Motor neuron (in vitro differentiated cells): ENCODE results near the gene RNF111. TPM values are rescaled to one million over a fixed set of nuclear protein-coding genes. Genes with fewer than 3 reads are reported as not detected.
A peak's percentile ranks its signal among the peaks of the same experiment; 100 is the strongest.
"Not testable (repeated sequence)": the region's sequence is repeated elsewhere in the genome, so short reads cannot be mapped to it uniquely, and the experiment has no call there.

Experiments used
- ATAC-seq, 8 experiments: fragments of 200-7000 bp; cut with Tn5 transposase; replicated peaks in 6 of 8; 2 replicates each; pipeline ENCODE4 v1.8.0; 2021; ENCODE audit warnings: mild to moderate bottlenecking in 8 of 8, moderate library complexity in 8 of 8
- H3K27ac ChIP-seq, 2 donors: fragments of 250-450 bp; sonication (Bioruptor Pico); 2 replicates each; pipeline ENCODE4 v1.9.0; 2021; ENCODE audit warnings: antibody characterized with exemption in 2 of 2, mild to moderate bottlenecking in 2 of 2, moderate library complexity in 1 of 2
- H3K4me1 ChIP-seq, 2 donors: fragments of 250-450 bp; sonication (Bioruptor Pico); replicated peaks in 1 of 2; 2 replicates each; pipeline ENCODE4 v1.6.1; 2021; ENCODE audit warnings: antibody characterized with exemption in 2 of 2, mild to moderate bottlenecking in 2 of 2, moderate library complexity in 1 of 2
- H3K4me3 ChIP-seq, 5 donors: fragments of 250-450 bp; sonication (Bioruptor Pico); 2 replicates each; pipeline ENCODE4 v1.9.0; 2021; ENCODE audit warnings: antibody characterized with exemption in 5 of 5, mild to moderate bottlenecking in 5 of 5, moderate library complexity in 4 of 5
- WGBS, 10 experiments: fragments of 450-650 bp; shearing (Covaris generic); methylation state at CpG; one replicate each; pipeline ENCODE4 v1.0.0; 2022; 5-methylcytosine and 5-hydroxymethylcytosine counted together
- in situ Hi-C, 9 experiments: fragments of 400-800 bp; cut with MboI; loops; one replicate each; pipeline ENCODE4 v1.15.0; 2021; ENCODE audit warnings: low sequenced_read_pairs in 9 of 9, low pct_unique_long_range_greater_than_20kb in 2 of 9; ENCODE audit not compliant: unreplicated experiment in 9 of 9
- total RNA-seq, 8 experiments: library from RNA; unstranded; fragments of 300-600 nt; gene quantifications; 2 replicates each; pipeline versions ENCODE4 v1.2.3 to v1.2.4, GENCODE V29; 2022

RNF111 gene
- total RNA-seq, 8 experiments from 2014 or later = 11.0 to 37.5 (median 22.3) TPM

DNA sequence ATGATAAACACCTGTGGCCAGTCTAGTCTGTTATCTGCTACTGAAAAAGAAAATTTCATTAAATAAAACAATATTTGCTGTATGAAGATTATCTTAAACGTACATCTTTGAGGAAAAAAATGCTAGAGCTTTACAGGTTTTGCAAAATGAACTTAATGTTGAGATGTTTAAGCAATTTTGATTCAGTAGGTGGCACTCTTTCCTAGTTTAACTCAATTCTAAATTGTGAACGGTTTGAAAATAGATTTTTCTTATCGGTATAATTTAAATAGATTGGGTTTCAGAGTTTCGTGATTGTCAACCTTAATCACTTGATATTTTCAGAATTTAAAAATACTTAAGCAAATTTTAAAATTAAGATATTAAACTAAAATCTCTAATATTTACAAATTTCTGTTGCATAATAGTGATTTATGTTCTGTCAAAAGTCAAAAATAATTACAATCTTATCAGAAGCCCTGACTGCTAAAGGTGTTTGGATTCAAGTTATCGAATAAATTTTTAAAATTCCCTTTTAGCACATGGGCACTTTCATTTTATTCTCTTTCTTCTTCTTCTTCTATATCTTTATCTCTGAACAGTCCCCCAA lies 7.0 kb upstream of the RNF111 start:
- WGBS, 10 experiments = 0 to 16% (median 6%) methylated on average over 4 to 5 of the region's 5 CpGs
- H3K27ac ChIP-seq = no peak overlapping the region
- H3K4me3 ChIP-seq = no peak overlapping the region
- no peak for ATAC-seq
- in situ Hi-C loops = loop anchor here in 5 of 9 experiments (10.0 to 25.0 kb wide), 2 partner anchors 507 to 514 kb away; no protein-coding TSS in a partner anchor
- no peaks in the 10 kb centered on the region for H3K4me1 ChIP-seq

DNA sequence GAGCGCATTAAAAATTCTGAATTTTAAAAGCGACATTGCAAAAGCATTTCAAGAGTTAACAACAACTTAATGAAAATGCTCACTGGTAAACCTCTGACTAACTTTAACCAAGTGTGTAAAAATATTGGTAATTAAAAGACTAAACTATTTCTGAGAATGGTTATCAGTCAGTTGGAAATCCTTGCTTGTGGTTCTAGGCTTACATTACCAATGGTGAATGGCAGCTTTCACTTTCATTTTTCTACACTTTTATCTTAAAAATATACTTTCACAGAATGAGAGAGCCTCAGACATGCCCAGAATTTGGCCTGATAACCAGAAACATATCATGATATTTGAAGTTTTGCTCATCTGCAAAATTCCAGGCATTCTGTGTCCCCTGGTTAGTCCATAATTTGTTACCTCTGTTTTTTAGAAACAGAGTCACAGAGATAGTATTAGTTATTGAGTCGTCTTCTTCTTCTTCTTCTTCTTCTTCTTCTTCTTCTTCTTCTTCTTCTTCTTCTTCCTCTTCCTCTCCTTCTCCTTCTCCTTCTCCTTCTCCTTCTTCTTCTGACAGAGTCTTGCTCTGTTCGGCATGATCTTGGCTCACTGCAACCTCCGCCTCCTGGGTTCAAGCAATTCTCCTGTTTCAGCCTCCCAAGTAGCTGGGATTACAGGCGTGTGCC lies 5.5 kb upstream of the RNF111 start:
- in situ Hi-C loops = loop anchor here in 5 of 9 experiments (10.0 to 25.0 kb wide), 2 partner anchors 505 to 513 kb away; no protein-coding TSS in a partner anchor
- 65 to 100% (median 83%) methylated on average over 2 to 5 of the region's 6 CpGs; no CpG with 5 or more reads in 1 of the 10 experiments for WGBS, 10 experiments
- ATAC-seq = peak in 1 of 8 experiments; percentile 37
- Histone ChIP-seq H3K4me3 (no peak overlapping the region), H3K27ac (no peak overlapping the region), H3K4me1 (peaks cover under 1% of the 10 kb centered on the region in 2 donors)

DNA sequence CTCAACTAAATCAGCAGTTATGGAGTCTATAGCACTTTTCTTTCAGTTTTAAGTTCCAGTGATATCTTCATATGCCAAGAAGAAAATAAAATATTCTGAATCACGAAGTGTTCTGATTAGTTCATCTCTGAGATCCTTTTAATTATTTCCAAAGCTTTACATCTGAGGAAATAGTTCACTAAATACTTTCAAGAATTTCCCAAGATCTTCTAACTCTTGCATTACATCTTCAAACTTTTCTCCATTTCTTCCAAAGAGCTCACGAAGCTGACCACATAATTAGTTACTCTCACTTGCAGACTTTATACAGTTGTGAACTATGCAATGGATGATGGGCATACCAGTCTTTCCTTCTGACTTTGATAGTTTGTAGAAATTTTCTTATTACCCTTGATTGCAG lies 4.2 kb upstream of the RNF111 start:
- no peak for ATAC-seq
- Histone ChIP-seq H3K4me3 (no peak overlapping the region), H3K27ac (no peak overlapping the region), H3K4me1 (peaks cover 2% of the 10 kb centered on the region in 2 donors)
- in situ Hi-C loops = loop anchor here in 5 of 9 experiments (10.0 to 25.0 kb wide), 2 partner anchors 504 to 512 kb away; no protein-coding TSS in a partner anchor
- WGBS, 10 experiments = 0 to 91% (median 60%) methylated on average over 1 to 2 of the region's 2 CpGs; no CpG with 5 or more reads in 2 of the 10 experiments

DNA sequence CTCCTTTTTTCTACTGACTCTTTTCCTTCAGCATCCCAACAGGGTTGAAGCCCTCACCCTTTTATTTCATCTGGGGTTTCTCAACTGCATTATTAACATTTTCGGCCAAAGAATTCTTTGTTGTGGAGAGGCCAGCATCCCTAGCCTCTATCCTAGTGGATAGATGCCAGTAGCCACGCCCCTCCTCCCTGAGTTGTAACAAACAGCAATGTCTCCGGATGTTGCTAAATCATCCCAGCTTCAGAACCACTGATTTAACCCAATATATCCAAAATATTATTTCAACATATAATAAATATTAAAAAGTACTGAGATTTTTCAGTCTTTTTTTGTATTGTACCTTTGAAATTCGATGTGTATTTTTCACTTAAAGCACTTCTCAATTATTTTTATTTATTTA lies 2.0 kb upstream of the RNF111 start:
- 8 to 60% (median 27%) methylated on average over 2 to 4 of the region's 4 CpGs; no CpG with 5 or more reads in 1 of the 10 experiments for WGBS, 10 experiments
- in situ Hi-C loops = loop anchor here in 5 of 9 experiments (10.0 to 25.0 kb wide), 2 partner anchors 502 to 509 kb away; no protein-coding TSS in a partner anchor

DNA sequence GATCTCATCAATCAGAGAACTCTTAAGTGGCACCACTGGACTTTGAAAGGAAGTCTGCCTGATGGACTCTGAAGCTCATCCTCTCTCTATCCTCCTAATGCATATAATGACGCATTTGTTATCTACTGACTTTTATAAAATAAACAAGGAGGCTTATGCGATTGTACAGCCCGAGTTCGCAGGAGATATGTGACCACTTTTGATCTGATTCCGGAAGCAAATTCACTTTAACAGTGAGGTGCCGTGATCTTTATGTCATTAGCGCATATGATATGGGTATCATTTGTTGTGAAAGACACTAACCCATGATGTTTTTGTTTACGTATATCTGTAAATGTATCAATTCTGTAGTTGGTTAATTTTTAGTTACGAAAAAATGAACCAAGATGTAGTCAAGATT lies 427 bp upstream of the RNF111 start:
- Histone ChIP-seq H3K4me1 (peaks cover 2 to 15% of the 10 kb centered on the region in 2 donors), H3K27ac (peak overlapping the region; percentile 88 to 92), H3K4me3 (peak overlapping the region; percentile 76 to 94 (median 91))
- WGBS, 10 experiments = 0 to 90% (median 57%) methylated on average over 1 to 9 of the region's 9 CpGs
- in situ Hi-C loops = loop anchor here in 5 of 9 experiments (10.0 to 25.0 kb wide), 2 partner anchors 500 to 508 kb away; no protein-coding TSS in a partner anchor
- ATAC-seq = no peak

More for the DNA sequence above, 2.0 kb upstream of the RNF111 start:
- peaks cover 2 to 15% of the 10 kb centered on the region in 2 donors for H3K4me1 ChIP-seq
- H3K27ac ChIP-seq = no peak overlapping the region
- no peak overlapping the region for H3K4me3 ChIP-seq
- no peak for ATAC-seq

DNA sequence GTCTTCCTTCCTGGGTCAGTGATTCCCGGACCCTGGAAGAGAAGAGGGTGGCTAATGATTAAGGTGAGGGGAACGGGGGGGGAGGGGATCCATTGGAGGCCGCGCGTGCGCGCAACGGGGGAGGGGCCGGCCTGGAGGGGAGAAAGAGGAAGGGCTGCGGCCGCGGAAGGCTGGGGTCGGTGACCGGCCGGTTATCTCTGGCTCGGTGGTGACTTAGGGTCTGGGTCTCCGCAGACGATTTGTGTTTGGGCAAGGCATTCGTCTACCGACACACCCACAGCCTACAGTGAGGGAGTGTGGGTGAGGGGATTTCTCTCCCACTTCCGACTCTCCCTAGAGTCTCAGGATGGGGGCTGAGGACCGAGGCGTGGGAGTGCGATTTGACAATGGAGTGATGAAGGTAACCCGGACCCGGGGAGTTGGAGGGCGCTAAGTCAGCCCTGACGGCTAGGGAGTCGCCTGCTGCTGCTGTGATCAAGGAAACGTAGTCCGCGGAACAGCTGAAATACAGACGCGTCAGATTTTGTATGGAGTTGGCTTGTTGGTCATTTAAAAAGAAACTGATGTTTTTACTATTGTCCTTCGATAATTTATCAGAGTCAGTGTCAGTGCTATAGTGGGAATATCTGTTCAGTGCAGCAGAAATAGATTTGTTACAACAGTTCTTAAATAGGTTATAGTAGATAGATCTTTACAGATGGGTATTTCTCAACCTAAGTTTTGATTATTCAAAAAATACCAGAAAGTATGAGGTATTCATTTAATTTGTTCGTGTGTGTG lies 733 bp downstream of the RNF111 start:
- Histone ChIP-seq H3K27ac (peak overlapping the region; percentile 88 to 92), H3K4me3 (peak overlapping the region; percentile 76 to 94 (median 91)), H3K4me1 (peaks cover 2 to 15% of the 10 kb centered on the region in 2 donors)
- peak; percentile 62 to 87 (median 84) for ATAC-seq
- in situ Hi-C loops = loop anchor here in 5 of 9 experiments (10.0 to 25.0 kb wide), 2 partner anchors 499 to 507 kb away; no protein-coding TSS in a partner anchor
- 0 to 3% (median 0%) methylated on average over 4 to 15 of the region's 36 CpGs; no CpG with 5 or more reads in 1 of the 10 experiments for WGBS, 10 experiments

DNA sequence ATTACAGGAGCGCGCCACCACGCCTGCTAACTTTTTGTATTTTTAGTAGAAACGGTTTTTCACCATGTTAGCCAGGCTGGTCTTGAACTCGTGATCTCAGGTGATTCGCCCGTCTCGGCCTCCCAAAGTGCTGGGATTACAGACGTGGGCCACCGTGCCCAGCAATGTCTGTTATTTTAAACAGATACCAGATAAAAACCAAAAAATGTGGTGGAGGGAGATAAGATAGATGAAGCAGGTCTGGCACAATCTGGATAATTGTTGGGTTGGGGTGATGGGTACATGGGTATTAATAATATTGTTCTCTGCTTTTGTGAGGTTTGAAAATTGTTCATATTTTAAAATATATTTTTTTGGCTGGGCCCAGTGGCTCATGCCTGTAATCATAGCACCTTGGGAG lies 4.7 kb downstream of the RNF111 start:
- H3K27ac ChIP-seq = no peak overlapping the region
- in situ Hi-C loops = loop anchor here in 4 of 9 experiments (25.0 kb wide), 1 partner anchor 495 kb away; no protein-coding TSS in a partner anchor
- H3K4me3 ChIP-seq = no peak overlapping the region
- peaks cover 0 to 13% of the 10 kb centered on the region in 2 donors for H3K4me1 ChIP-seq
- no peak for ATAC-seq
- WGBS, 10 experiments = 98 to 100% (median 100%) methylated on average over 2 to 8 of the region's 10 CpGs; no CpG with 5 or more reads in 5 of the 10 experiments

DNA sequence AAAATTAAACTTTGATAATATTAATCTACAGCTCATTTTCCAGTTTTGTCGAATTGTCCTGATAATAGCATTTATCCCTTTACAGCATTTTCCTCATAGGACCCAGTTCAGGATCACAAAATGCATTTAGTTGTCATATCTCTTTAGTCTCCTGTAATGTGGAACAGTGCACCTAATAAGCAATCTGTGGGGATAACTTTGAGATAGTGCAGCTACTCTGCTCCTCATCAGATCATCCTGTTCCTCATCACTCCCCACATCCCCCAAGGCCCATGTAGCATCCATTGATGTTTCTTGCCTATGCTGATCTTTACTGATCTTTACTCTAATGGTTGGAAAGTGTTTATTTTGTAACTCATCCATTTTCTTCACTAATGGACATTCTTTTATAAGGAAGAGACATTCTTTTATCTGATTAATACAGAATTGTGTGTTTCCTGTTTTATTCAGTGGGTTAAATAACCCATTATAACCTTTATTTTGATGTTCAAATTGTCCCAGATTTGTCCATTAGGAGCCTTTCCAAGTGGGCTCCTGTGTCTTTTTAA lies 7.5 kb downstream of the RNF111 start:
- 78 to 100% (median 100%) methylated on average over 1 of the region's 1 CpG; no CpG with 5 or more reads in 2 of the 10 experiments for WGBS, 10 experiments

DNA sequence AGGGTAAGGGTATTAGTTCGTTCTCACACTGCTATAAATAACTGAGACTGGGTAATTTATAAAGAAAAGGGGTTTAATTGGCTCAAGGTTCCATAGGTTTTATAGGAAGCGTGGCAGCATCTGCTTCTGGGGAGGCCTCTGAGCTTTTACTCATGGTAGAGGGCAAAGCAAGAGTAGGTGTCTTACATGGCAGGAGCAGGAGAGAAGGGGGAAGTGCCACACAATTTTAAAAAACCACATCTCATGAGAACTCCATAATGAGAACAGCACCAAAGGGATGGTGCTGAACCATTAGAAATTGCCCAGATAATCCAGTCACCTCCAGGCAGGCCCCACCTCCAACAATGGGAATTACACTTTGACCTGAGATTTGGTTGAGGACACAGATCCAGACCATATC lies 12.2 kb downstream of the RNF111 start:
- no peaks in the 10 kb centered on the region for H3K4me1 ChIP-seq
- in situ Hi-C loops = loop anchor here in 4 of 9 experiments (25.0 kb wide), 1 partner anchor 488 kb away; no protein-coding TSS in a partner anchor
- no peak overlapping the region for H3K27ac ChIP-seq
- no peak overlapping the region for H3K4me3 ChIP-seq
- 83 to 100% (median 100%) methylated on average over 1 of the region's 2 CpGs; no CpG with 5 or more reads in 4 of the 10 experiments for WGBS, 10 experiments
- ATAC-seq = no peak

More for the DNA sequence above, 7.5 kb downstream of the RNF111 start:
- H3K4me3 ChIP-seq = no peak overlapping the region
- H3K27ac ChIP-seq = no peak overlapping the region
- H3K4me1 ChIP-seq = peaks cover 0 to 5% of the 10 kb centered on the region in 2 donors
- no peak for ATAC-seq
- in situ Hi-C loops = loop anchor here in 4 of 9 experiments (25.0 kb wide), 1 partner anchor 492 kb away; no protein-coding TSS in a partner anchor

DNA sequence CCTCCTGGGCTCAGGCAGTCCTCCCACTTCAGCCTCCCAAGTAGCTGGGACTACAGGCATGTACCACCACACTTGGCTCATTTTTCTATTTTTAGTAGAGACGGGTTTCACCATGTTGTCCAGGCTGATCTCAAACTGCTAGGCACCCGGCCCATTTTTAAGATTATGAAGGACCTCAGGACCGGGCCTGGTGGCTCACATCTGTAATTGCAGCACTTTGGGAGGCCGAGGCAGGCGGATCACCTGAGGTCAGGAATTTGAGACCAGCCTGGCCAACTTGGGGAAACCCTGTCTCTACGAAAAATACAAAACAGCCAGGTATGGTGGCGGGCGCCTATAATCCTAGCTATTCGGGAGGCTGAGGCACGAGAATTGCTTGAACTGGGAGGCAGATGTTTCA lies 12.8 kb downstream of the RNF111 start:
- in situ Hi-C loops, H3K4me3 ChIP-seq, H3K4me1 ChIP-seq, ATAC-seq, H3K27ac ChIP-seq: not testable (repeated sequence)
- 80 to 100% (median 100%) methylated on average over 1 to 6 of the region's 10 CpGs; no CpG with 5 or more reads in 2 of the 10 experiments for WGBS, 10 experiments

DNA sequence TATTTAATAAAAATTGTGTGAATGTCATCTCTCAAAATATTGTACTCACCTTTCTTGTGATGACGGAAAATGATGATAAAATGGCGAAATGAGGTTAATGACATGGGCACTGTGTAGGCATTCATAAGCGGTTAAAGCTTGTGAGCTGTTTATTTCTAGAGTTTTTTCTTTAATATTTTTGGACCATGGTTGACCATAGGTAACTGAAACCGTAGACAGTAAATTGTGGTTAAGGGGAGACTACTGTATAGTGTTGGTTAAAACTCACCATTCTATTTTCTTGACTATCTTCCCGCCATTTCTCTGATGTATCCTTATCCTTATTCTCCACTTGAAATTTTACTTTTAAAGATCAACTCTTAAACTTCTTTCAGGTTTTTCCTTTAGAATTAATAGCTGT lies 14.5 kb downstream of the RNF111 start:
- Histone ChIP-seq H3K4me3 (no peak overlapping the region), H3K4me1 (no peaks in the 10 kb centered on the region), H3K27ac (no peak overlapping the region)
- 86 to 100% (median 98%) methylated on average over 1 to 5 of the region's 5 CpGs; no CpG with 5 or more reads in 1 of the 10 experiments for WGBS, 10 experiments
- in situ Hi-C loops = no loop called here
- no peak for ATAC-seq

DNA sequence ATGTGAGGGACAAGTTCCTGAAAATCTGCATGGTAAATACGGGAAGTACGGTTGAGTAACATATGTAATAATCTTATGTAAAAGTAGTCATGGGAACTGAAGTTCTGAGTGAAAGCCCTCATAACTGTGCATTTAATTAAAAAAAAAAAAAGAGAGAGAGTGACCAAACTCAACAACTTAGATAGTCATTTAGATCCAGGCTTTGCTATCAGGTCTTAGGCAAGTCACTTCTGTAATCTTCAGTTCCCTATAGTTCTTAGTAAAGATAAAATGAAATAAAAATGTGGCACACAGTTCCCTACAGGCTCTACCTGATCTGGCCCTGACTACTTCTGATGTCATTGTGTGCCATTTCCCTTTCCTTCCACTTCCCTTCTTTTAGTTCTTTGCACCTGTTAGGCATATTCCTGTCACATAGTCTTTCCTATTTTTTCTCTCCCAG lies 15.0 kb downstream of the RNF111 start:
- no peak overlapping the region for H3K27ac ChIP-seq
- no peaks in the 10 kb centered on the region for H3K4me1 ChIP-seq
- in situ Hi-C loops = no loop called here
- whole genome bisulfite sequencing, 10 experiments = 80 to 100% (median 100%) methylated on average over 2 of the region's 2 CpGs; no CpG with 5 or more reads in 2 of the 10 experiments
- ATAC-seq = no peak
- H3K4me3 ChIP-seq = no peak overlapping the region
